PC-9 (cell line): ENCODE results near the gene STC2.

Source experiments
- CTCF ChIP-seq: fragments of 200-600 bp; sonication (generic); conservative IDR thresholded peaks from 2 replicates; pipeline ENCODE4 v1.6.1; 2017; ENCODE audit warnings: mixed run types, antibody characterized with exemption, mild to moderate bottlenecking, moderate library complexity
- EZH2 ChIP-seq: fragments of 200-600 bp; sonication (generic); IDR thresholded peaks from 2 replicates; pipeline ENCODE4 v1.8.0; 2017; ENCODE audit warnings: antibody characterized with exemption, low read depth

- TF ChIP-seq CTCF (no peak), EZH2 (no peak)
These were observed 11.1 kb upstream of the STC2 start for GRCh38 chr5:173339286-173339685.
